22Rv1 (cell line): ENCODE results near the gene IER5.

Source experiments
- CTCF ChIP-seq: fragments of 450-650 bp; IDR thresholded peaks from 2 replicates; pipeline ENCODE4 v1.5.1; 2017; ENCODE audit warnings: mild to moderate bottlenecking
- ZFX ChIP-seq: fragments of 450-650 bp; IDR thresholded peaks from 2 replicates; pipeline ENCODE4 v1.6.1; 2017; ENCODE audit warnings: antibody characterized with exemption, borderline replicate concordance

- TF ChIP-seq CTCF (no peak), ZFX (no peak)
These were observed 44.0 kb upstream of the IER5 start for GRCh38 chr1:181044449-181044966.
